Kidney epithelial cell (primary cell): ENCODE measurements around the gene GPR137B. TPM values are rescaled to one million over a fixed set of nuclear protein-coding genes. Genes with fewer than 3 reads are reported as not detected.
"Not testable (repeated sequence)": the region's sequence is repeated elsewhere in the genome, so short reads cannot be mapped to it uniquely, and the experiment has no call there.

Experiments
- DNase-seq: peaks from one replicate; pipeline ENCODE4 v3.0.0-alpha.2; 2010; ENCODE audit warnings: low read depth
- H3K27me3 ChIP-seq: 2 replicates; pipeline ENCODE4 v1.6.0; 2011; ENCODE audit warnings: low read length; ENCODE audit not compliant: control insufficient read depth, insufficient read depth
- H3K36me3 ChIP-seq: 2 replicates; pipeline ENCODE4 v1.5.1; 2011; ENCODE audit warnings: low read length; ENCODE audit not compliant: control insufficient read depth, insufficient read depth
- H3K4me3 ChIP-seq: 2 replicates; pipeline ENCODE4 v1.5.1; 2011; ENCODE audit warnings: low read depth, mild to moderate bottlenecking, control low read depth, low read length
- CTCF ChIP-seq: IDR thresholded peaks from 2 replicates; pipeline ENCODE4 v1.5.1; 2011; ENCODE audit warnings: mild to moderate bottlenecking, moderate library complexity, low read length, control low read depth, inconsistent platforms; ENCODE audit not compliant: insufficient read depth, poor library complexity, severe bottlenecking
- total RNA-seq: library from RNA; depleted of rRNA; stranded (reverse); fragments of >200 nt; gene quantifications from 2 replicates; pipeline ENCODE4 v1.2.3, GENCODE V29; 2015

The GPR137B gene
- total RNA-seq, 1 donor from 2014 or later = 26.8 TPM

DNA sequence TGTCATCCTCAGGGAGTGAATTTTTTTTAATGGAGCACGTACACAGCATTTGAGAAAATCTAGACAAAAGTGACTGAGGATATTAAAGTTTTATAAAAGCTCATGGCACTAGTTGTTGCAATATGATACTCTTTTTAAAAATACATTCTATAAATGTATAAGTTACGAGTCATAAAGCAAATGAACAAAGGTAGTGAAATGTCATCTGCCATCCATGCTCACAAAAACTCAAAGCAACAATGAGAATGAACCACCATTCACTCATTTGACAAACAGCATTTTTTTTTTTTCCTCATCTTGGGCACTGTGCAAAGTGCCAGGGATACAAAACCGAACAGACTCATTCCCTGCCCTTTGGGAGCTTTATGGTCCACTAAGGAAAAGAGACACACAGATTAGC, 38.7 kb downstream of the GPR137B start:
- DNase-seq = no peak
- Histone ChIP-seq H3K4me3 (no peak overlapping the region), H3K27me3 (no peaks in the 10 kb centered on the region), H3K36me3 (no peaks in the 10 kb centered on the region)
- TF ChIP-seq CTCF = no peak

DNA sequence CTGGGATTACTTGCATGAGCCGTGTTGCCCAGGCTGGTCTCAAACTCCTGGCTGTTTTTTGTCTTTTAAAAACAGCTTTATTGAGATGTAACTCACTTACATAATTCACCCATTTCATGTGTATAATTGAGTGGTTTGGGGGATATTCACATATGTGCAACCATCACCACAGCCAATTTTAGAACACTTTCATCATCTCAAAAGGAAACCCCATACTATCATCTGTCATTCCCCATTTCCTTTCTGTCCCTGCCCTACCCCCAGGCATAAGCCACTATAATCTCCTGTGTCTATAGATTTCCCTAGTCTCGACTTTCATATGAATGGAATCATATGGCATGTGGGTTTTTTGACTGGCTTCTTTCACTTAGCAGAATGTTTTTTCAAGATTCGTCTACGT, 43.3 kb downstream of the GPR137B start:
- TF ChIP-seq CTCF = no peak
- no peak for DNase-seq
- Histone ChIP-seq H3K4me3 (no peak overlapping the region), H3K27me3 (no peaks in the 10 kb centered on the region), H3K36me3 (no peaks in the 10 kb centered on the region)

DNA sequence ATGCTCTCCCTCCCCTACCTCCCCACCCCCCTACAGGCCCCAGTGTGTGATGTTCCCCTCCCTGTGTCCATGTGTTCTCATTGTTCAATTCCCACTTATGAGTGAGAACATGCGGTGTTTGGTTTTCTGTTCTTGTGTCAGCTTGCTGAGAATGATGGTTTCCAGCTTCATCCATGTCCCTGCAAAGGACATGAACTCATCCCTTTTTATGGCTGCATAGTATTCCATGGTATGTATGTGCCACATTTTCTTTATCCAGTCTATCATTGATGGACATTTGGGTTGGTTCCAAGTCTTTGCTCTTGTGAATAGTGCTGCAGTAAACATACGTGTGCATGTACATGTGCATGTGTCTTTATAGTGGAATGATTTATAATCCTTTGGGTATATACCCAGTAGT, 44.1 kb downstream of the GPR137B start:
- not testable (repeated sequence) for H3K27me3 ChIP-seq, DNase-seq, H3K4me3 ChIP-seq, H3K36me3 ChIP-seq

GRCh38 chr1:236188084-236188483, 45.7 kb downstream of the GPR137B start:
- H3K27me3 ChIP-seq, H3K4me3 ChIP-seq, H3K36me3 ChIP-seq, DNase-seq: not testable (repeated sequence)

GRCh38 chr1:236193184-236193583, 50.8 kb downstream of the GPR137B start:
- DNase-seq = no peak
- Histone ChIP-seq H3K4me3 (no peak overlapping the region), H3K27me3 (no peaks in the 10 kb centered on the region), H3K36me3 (no peaks in the 10 kb centered on the region)
- TF ChIP-seq CTCF = no peak

DNA sequence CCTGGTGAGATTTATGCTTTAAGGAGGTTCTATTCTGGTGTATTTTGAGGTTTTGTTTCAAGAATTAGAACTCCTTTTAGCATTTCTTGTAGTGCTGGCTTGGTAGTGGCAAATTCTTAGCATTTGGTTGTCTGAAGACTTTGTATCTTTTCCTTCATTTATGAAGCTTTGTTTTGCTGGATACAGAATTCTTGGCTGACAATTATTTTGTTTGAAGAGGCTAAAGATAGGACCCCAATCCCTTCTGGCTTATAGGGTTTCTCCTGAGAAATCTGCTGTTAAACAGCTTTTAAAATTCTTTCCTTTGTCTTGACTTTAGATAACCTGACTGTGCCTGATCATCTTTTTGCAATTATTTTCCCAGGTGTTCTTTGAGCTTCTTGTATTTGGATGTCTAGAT, 58.6 kb downstream of the GPR137B start:
- no peak overlapping the region for H3K4me3 ChIP-seq
- no peak for DNase-seq
- no peak for TF ChIP-seq CTCF
- H3K27me3 ChIP-seq = no peaks in the 10 kb centered on the region
- no peaks in the 10 kb centered on the region for H3K36me3 ChIP-seq

DNA sequence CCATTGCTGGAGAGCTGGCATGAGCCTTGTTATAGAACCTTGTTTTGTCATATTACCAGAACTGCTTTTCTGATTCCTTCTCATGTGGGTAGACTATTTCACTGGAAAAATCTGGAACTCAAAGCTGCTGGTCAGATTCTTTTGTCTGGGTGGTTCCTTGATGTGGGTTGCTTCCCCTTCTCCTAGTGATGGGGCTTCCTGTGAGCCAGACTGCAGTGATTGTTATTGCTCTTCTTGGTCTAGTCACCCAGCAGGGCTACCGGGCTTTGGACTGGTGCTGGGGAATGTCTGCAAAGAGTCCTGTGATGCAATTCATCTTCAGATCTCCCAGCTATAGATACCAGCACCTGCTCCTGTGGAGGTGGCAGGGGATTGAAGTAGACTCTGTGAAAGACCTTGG, 59.4 kb downstream of the GPR137B start:
- H3K27me3 ChIP-seq = no peaks in the 10 kb centered on the region
- H3K4me3 ChIP-seq = no peak overlapping the region
- H3K36me3 ChIP-seq = no peaks in the 10 kb centered on the region
- no peak for TF ChIP-seq CTCF
- DNase-seq = no peak
